ENCODE data around the gene EPB41.
A peak's percentile ranks its signal among the peaks of the same experiment; 100 is the strongest.
"Not testable (repeated sequence)": the region's sequence is repeated elsewhere in the genome, so short reads cannot be mapped to it uniquely, and the experiment has no call there.

EPB41 gene

GRCh38 chr1:28914228-28915030 is at the start of gene EPB41:
EPB41 (plus strand) TSS chr1:28914569; CDS start chr1:28987438, 72,869 bp downstream.
- peak; percentile 78 to 95 (median 86) for DNase-seq (ENCODE audit: low read depth in 4 of 4, low spot score in 1 of 4)

DNA sequence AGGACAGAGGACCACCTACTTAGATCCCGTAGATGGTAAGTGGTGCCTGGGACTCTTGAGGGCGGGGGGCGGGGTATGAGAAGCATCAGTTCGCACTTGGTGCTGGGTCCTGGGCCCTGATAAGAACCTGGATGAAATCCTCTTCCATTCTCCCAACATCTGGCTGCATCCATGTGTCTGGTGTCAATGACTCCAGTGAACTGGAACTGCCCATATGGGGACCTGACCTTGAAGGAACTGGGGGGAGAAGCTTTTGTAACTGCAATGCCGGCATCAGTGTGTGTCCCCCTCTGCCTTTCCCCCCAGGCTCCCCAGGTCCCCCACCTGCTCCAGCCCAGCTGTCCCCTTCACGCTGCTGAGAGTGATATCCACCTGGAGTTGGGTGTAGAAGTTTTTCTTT is 49.7 kb upstream of the EPB41 start:
- no peak for DNase-seq (ENCODE audit: low read depth in 4 of 4, low spot score in 1 of 4)

- no peak for DNase-seq (ENCODE audit: low read depth in 4 of 4, low spot score in 1 of 4)
These were observed 48.2 kb upstream of the EPB41 start for GRCh38 chr1:28865997-28866650.

DNA sequence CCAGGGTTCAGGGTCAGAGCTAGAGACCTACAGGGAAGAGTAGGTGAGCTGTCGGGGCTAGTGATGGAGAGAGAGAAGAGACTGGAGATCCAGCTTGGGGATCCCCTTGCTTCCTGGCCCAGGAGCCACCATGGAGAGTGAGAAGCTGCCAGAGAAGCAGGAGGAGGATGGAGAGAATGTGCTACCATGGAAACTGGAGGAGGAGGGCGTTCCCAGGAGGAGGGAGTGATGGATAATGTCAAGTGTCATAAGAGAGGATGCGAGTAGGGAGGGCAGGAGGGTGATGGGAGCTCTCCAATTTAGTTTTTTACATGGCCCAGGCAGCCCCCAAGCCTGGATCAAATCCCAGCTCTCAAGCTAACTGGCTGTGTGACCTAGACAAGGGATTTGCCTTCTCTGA is 46.5 kb upstream of the EPB41 start:
- DNase-seq (ENCODE audit: low read depth in 4 of 4, low spot score in 1 of 4) = no peak

GRCh38 chr1:28869952-28870351 is 44.4 kb upstream of the EPB41 start:
- no peak for DNase-seq (ENCODE audit: low read depth in 4 of 4, low spot score in 1 of 4)

DNA sequence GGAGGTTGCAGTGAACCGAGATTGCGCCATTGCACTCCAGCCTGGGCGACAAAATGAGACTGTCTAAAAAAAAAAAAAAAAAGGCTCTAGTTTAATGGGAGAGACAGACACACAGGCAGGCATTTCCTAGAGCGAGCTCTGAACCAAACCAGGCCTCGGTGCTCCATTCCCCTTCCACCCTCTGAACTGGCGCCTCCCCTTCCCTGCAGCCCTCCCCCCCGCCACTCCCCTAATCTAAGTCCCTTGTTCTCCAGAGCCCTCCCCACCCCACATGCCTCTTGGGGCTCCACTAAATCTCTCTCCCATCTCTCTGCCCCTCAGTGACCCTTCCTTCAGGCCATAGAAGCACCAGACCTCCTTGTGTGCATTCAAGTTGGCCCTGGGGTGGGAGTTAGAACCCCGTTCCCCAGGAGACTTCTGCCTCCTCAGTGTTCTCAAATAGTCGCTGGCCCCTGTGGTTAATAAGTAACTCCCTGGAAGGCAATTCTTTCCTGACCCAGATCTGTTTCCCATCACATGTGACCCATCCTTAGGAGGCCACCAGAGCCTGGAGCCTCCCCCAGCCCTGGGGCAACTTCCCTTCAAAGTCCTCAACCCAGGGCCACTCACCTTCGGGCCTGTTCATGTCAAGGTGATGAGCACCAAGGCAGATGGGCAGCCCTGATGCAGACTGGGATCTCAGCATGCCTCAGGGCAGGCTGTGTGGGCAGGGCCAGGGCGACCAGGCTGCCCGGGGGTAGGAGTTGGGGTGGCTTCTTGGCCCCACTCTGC is 42.6 kb upstream of the EPB41 start:
- no peak for DNase-seq (ENCODE audit: low read depth in 4 of 4, low spot score in 1 of 4)

GRCh38 chr1:28875134-28875533 is 39.2 kb upstream of the EPB41 start:
- DNase-seq (ENCODE audit: low read depth in 4 of 4, low spot score in 1 of 4) = not testable (repeated sequence)

DNA sequence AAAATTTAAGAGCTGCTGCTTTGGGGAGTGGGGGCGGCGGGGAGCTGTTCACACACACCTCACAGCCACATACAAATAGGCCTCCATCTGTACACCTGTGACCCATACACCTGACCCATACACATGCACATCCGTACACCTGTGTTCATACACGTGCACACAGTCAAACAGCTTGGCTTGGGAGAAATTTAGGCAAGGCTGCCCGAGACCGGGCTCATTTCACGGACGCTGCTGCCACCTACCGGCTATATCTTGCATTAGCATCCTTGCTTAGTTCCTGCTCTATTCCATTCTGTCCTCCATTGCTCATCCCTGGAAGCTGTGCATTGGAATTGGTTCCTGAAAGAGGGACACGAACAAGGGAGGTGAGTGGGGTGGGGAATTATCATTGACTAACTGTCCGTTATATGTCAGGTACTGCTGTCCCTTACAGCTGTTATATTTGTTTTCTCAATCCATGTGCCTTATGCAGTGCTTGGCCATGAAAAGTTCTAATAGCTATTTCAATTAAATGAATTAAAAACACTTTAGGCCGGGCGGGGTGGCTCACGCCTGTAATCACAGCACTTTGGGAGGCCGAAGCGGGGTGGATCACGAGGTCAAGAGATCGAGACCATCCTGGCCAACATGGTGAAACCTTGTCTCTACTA is 37.1 kb upstream of the EPB41 start:
- DNase-seq (ENCODE audit: low read depth in 4 of 4, low spot score in 1 of 4) = peak; percentile 61 to 68 (median 64)

DNA sequence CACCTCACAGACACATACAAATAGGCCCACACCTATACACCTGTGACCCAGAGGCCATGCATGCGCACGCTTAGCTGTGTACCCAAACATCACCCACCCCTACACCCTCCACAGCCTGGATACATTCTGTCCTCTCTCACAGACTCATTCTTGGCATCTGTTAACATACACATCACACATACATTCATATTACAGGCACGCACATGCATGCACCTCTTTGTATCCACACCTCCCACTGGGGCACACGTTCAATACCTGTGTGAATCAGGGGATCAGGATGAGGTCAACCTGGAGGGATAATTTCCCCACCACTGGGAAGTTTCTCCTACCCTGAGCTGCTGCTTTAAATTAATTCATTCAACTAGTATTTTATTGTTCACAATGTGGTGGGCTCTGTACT is 35.6 kb upstream of the EPB41 start:
- no peak for DNase-seq (ENCODE audit: low read depth in 4 of 4, low spot score in 1 of 4)

GRCh38 chr1:28882009-28882628 is 32.2 kb upstream of the EPB41 start:
- peak; percentile 52 to 73 (median 60) for DNase-seq (ENCODE audit: low read depth in 4 of 4, low spot score in 1 of 4)

DNA sequence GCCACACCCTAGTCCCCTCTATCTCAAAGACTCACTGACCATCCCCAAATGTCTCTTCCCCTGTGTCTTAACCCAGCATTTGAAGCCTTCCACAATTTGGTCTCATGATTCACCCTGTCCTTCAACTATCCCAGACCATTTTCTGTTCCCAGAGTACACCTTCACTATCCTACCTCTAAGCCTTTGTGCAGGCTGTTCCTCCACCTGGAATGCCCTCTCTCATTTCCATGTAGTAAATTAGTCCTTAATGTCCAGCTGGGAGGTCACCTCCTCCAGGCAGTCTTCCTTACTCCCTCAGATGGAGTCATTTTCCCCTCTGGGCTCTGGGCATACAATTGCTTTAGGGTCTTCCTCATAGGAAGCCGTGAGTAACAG is 31.1 kb upstream of the EPB41 start:
- DNase-seq (ENCODE audit: low read depth in 4 of 4, low spot score in 1 of 4) = no peak

DNA sequence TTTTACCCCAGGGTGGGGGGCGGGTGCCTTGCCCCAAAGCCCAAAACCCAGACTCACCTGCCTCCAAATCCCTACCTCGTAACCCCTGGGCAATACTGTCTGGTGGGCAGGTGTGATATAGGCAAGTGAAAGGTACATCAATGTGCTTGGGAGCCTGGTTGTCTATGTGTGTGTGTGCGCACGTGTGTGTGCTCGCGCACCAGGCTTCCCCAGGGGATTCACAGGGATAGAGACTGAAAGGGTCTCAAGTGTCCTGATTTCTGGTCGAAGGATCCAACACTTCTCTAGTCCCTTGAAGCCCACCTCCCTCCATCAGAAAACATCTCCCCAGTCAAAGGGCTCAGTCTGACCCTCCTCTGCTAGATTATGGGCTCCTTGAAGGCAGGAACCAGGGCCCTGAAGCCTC is 28.9 kb upstream of the EPB41 start:
- no peak for DNase-seq (ENCODE audit: low read depth in 4 of 4, low spot score in 1 of 4)

GRCh38 chr1:28885977-28886730 is 28.2 kb upstream of the EPB41 start:
- DNase-seq (ENCODE audit: low read depth in 4 of 4, low spot score in 1 of 4) = no peak

- DNase-seq (ENCODE audit: low read depth in 4 of 4, low spot score in 1 of 4) = peak; percentile 69 to 87 (median 79)
These were observed 27.5 kb upstream of the EPB41 start for GRCh38 chr1:28886731-28887418.

- DNase-seq (ENCODE audit: low read depth in 4 of 4, low spot score in 1 of 4) = peak in 1 of 4 experiments; percentile 8
These were observed 26.9 kb upstream of the EPB41 start for GRCh38 chr1:28887419-28887834.

DNA sequence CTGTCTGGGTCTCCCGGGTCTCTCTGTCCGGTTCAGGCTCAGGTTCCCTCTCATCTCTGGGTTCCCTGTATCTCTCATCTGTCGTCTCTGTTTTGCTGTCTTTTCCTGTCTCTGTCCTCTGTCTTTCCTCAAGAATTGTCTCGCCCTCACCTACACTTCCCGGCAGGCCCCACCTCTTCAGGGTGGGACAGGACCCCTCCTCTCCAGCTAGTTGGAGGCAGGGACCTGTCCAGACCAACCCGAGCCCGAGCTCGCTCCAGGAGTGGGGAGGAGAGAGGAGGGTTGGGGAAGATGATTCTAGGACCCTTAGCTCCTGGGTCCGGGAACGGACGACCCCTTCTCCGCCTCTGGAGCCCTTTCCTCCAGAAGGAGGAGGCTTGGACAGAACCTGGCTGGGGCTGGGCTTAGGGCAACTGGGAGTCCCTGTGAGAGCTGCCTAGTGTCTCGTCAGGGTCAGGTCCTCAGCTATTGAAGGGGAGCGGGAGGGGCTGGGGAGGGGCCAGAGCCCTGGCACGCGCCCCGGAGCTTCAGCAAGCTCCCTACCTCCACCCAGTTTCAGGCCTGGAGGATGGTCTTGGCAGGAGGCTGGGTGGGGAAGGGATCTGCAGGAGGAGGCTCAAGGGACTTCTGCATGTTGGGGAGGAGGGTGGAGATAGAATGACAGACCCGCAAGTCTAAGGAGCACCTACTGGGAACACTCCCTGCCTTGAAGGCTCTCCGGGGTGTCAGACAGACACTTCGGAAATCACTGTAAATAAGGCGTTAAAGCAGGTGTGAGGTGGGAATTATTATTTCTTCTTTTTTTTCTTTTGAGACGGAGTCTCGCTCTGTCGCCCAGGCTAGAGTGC is 26.3 kb upstream of the EPB41 start:
- DNase-seq (ENCODE audit: low read depth in 4 of 4, low spot score in 1 of 4) = no peak

- DNase-seq (ENCODE audit: low read depth in 4 of 4, low spot score in 1 of 4) = no peak
These were observed 25.5 kb upstream of the EPB41 start for GRCh38 chr1:28888915-28889314.

- DNase-seq (ENCODE audit: low read depth in 4 of 4, low spot score in 1 of 4) = no peak
These were observed 25.0 kb upstream of the EPB41 start for GRCh38 chr1:28889357-28889756.

DNA sequence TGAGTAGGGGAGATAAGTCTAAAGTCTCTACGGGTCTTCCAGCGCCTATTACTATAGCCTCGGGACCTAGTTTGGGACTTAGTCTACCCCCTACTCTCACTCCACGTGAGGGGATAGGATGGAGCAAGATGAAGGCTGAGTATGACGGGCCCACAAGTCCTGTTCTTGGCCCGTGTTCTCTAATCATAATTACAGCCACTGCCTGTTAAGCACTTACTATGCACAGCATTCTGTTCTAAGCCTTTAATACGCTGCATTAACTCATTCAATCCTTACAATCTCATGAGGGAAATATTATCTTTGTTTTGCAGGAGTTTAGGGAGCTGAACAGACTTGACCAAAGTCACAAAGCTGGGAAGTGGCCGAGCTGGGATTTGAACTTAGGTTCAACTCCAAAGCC is 23.9 kb upstream of the EPB41 start:
- no peak for DNase-seq (ENCODE audit: low read depth in 4 of 4, low spot score in 1 of 4)
